WTC11 (cell line): Measurements from ENCODE around the gene AMER1. TPM values are rescaled to one million over a fixed set of nuclear protein-coding genes. Genes with fewer than 3 reads are reported as not detected.

Source experiments
- ATAC-seq: fragments of 200-7000 bp; cut with Tn5 transposase; 2 replicates; pipeline ENCODE4 v1.10.0; 2021; ENCODE audit warnings: mild to moderate bottlenecking, moderate library complexity
- CTCF ChIA-PET: fragments of 300-600 bp; sonication (Branson Sonifier 250); formaldehyde crosslinking; loops from one replicate; lab custom pipeline; 2021; ENCODE audit warnings: antibody characterized with exemption; lab: Charles Lee
- POLR2A ChIA-PET: fragments of 350-600 bp; sonication (Branson Sonifier 250); formaldehyde crosslinking; loops from one replicate; lab custom pipeline; 2021; ENCODE audit warnings: antibody characterized with exemption; lab: Charles Lee
- DNase-seq: peaks from one replicate; pipeline ENCODE4 v3.0.0; 2021; ENCODE audit warnings: low spot score
- H3K27ac Mint-ChIP-seq: 2 replicates; pipeline ENCODE4 v1.8.0; 2021; ENCODE audit warnings: mixed read lengths
- H3K27me3 Mint-ChIP-seq: 2 replicates; pipeline ENCODE4 v1.8.0; 2021; ENCODE audit warnings: low read depth, mild to moderate bottlenecking, moderate library complexity, mixed read lengths
- H3K36me3 Mint-ChIP-seq: 2 replicates; pipeline ENCODE4 v1.8.0; 2021; ENCODE audit warnings: mixed read lengths
- H3K4me1 Mint-ChIP-seq: 2 replicates; pipeline ENCODE4 v1.8.0; 2022; ENCODE audit warnings: mixed read lengths
- H3K4me3 Mint-ChIP-seq: 2 replicates; pipeline ENCODE4 v1.8.0; 2021; ENCODE audit warnings: mild to moderate bottlenecking, moderate library complexity, mixed read lengths
- H3K9me3 Mint-ChIP-seq: 2 replicates; pipeline ENCODE4 v1.8.0; 2021; ENCODE audit warnings: mixed read lengths
- ESRRA ChIP-seq: sonication (generic); formaldehyde crosslinking; IDR thresholded peaks from 2 replicates; pipeline ENCODE4 v1.8.1; 2022; ENCODE audit warnings: mild to moderate bottlenecking, missing genetic modification reagents, borderline replicate concordance
- FOXJ3 ChIP-seq: sonication (generic); formaldehyde crosslinking; IDR thresholded peaks from 2 replicates; pipeline ENCODE4 v1.9.0; 2021; ENCODE audit warnings: missing genetic modification reagents, mild to moderate bottlenecking, borderline replicate concordance
- GABPB1 ChIP-seq: sonication (generic); formaldehyde crosslinking; IDR thresholded peaks from 2 replicates; pipeline ENCODE4 v1.8.1; 2023; ENCODE audit warnings: mild to moderate bottlenecking, missing genetic modification reagents
- KAT7 ChIP-seq: sonication (generic); formaldehyde crosslinking; IDR thresholded peaks from 2 replicates; pipeline ENCODE4 v1.8.1; 2023; ENCODE audit warnings: missing genetic modification reagents, mild to moderate bottlenecking, borderline replicate concordance
- MXD4 ChIP-seq: fragments of 250-450 bp; sonication (Bioruptor Pico); IDR thresholded peaks from 2 replicates; pipeline ENCODE4 v1.8.0; 2021; ENCODE audit warnings: mild to moderate bottlenecking, moderate library complexity, borderline replicate concordance
- NFYB ChIP-seq: sonication (generic); formaldehyde crosslinking; conservative IDR thresholded peaks from 2 replicates; pipeline ENCODE4 v1.8.0; 2022; ENCODE audit warnings: low read depth, missing genetic modification reagents
- NR3C1 ChIP-seq: sonication (generic); formaldehyde crosslinking; conservative IDR thresholded peaks from 2 replicates; pipeline ENCODE4 v1.8.1; 2023; ENCODE audit warnings: low read depth, mild to moderate bottlenecking, missing genetic modification reagents
- RORB ChIP-seq: fragments of 250-450 bp; sonication (Bioruptor Pico); IDR thresholded peaks from 2 replicates; pipeline ENCODE4 v1.9.0; 2021; ENCODE audit warnings: mild to moderate bottlenecking
- SMAD4 ChIP-seq: sonication (generic); formaldehyde crosslinking; IDR thresholded peaks from 2 replicates; pipeline ENCODE4 v1.8.0; 2022; ENCODE audit warnings: mild to moderate bottlenecking, missing genetic modification reagents
- TEAD1 ChIP-seq: sonication (generic); formaldehyde crosslinking; IDR thresholded peaks from 2 replicates; pipeline ENCODE4 v1.8.0; 2022; ENCODE audit warnings: mild to moderate bottlenecking, missing genetic modification reagents
- ZNF121 ChIP-seq: sonication (generic); formaldehyde crosslinking; IDR thresholded peaks from 2 replicates; pipeline ENCODE4 v1.8.0; 2023; ENCODE audit warnings: missing genetic modification reagents
- ZNF138 ChIP-seq: sonication (generic); formaldehyde crosslinking; conservative IDR thresholded peaks from 2 replicates; pipeline ENCODE4 v1.8.1; 2022; ENCODE audit warnings: mild to moderate bottlenecking, moderate library complexity, missing genetic modification reagents
- ZNF263 ChIP-seq: sonication (generic); formaldehyde crosslinking; IDR thresholded peaks from 2 replicates; pipeline ENCODE4 v1.8.1; 2022; ENCODE audit warnings: low read depth, mild to moderate bottlenecking, moderate library complexity, missing genetic modification reagents
- ZNF423 ChIP-seq: fragments of 250-450 bp; sonication (Bioruptor Pico); IDR thresholded peaks from 2 replicates; pipeline ENCODE4 v2.1.2; 2022; ENCODE audit warnings: mild to moderate bottlenecking, moderate library complexity
- ZNF671 ChIP-seq: fragments of 250-450 bp; sonication (Bioruptor Pico); IDR thresholded peaks from 2 replicates; pipeline ENCODE4 v1.8.0; 2021; ENCODE audit warnings: mild to moderate bottlenecking
- total RNA-seq: library from RNA; stranded (reverse); gene quantifications from 3 replicates; pipeline ENCODE4 v1.2.3, GENCODE V29; 2021
- TF ChIP-seq, protein P1 (sequence below): sonication (generic); formaldehyde crosslinking; IDR thresholded peaks from 2 replicates; pipeline ENCODE4 v1.8.1; 2023; ENCODE audit warnings: mild to moderate bottlenecking, missing genetic modification reagents, moderate library complexity
- TF ChIP-seq, protein P2 (sequence below): sonication (generic); formaldehyde crosslinking; IDR thresholded peaks from 2 replicates; pipeline ENCODE4 v1.8.0; 2023; ENCODE audit warnings: missing genetic modification reagents, mild to moderate bottlenecking, borderline replicate concordance
- TF ChIP-seq, protein P3 (sequence below): fragments of 200-600 bp; IDR thresholded peaks from 2 replicates; pipeline ENCODE4 v1.8.0; 2022; ENCODE audit warnings: antibody characterized with exemption
- TF ChIP-seq, protein P4 (sequence below): sonication (generic); formaldehyde crosslinking; IDR thresholded peaks from 2 replicates; pipeline ENCODE4 v1.8.1; 2022; ENCODE audit warnings: missing genetic modification reagents, borderline replicate concordance
- TF ChIP-seq, protein P5 (sequence below): sonication (generic); formaldehyde crosslinking; IDR thresholded peaks from 2 replicates; pipeline ENCODE4 v1.8.0; 2022; ENCODE audit warnings: mild to moderate bottlenecking, missing genetic modification reagents

AMER1 gene
- total RNA-seq, 1 experiment from 2014 or later, result 9.9 TPM

DNA sequence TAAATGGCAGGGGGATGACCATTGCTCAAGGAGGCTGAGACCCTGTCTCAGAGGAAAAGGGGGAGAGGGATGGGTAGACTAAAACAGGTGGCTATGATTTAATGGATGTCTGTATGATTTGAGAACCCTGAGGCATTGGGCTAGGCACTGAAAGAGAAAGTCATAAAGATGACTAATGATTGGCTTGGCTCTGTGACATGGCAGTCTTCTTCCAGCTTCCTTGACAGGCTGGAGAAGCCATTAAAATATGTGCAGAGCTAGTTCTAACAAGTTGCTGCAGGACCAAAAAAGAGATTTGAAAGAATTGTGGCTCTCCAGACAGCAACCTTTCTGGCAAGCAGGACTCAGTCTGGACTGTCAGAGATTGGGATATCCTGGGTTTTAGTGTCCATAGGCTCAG is 53.6 kb downstream of the AMER1 start:
- ChIA-PET CTCF (interaction anchor here (1.0 to 2.4 kb wide), 3 partner anchors 53 to 418 kb away, joined by 3 to 11 read pairs (median 4); partner anchors contain the start of gene AMER1), POLR2A (no interaction called here)
- Mint-ChIP-seq H3K9me3 (peaks cover 52% of the 10 kb centered on the region), H3K36me3 (peaks cover 36% of the 10 kb centered on the region), H3K4me1 (peaks cover 26% of the 10 kb centered on the region), H3K4me3 (no peak overlapping the region), H3K27ac (no peak overlapping the region), H3K27me3 (0 out of 2 replicates have a peak, but pooled peaks cover 3% of the 10 kb centered on the region)
- no peak for DNase-seq
- no peak for TF ChIP-seq ZNF671
- TF ChIP-seq FOXJ3 (CRISPR knock-in tag), result no peak
- TF ChIP-seq, protein P1, sequence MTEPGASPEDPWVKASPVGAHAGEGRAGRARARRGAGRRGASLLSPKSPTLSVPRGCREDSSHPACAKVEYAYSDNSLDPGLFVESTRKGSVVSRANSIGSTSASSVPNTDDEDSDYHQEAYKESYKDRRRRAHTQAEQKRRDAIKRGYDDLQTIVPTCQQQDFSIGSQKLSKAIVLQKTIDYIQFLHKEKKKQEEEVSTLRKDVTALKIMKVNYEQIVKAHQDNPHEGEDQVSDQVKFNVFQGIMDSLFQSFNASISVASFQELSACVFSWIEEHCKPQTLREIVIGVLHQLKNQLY (CRISPR knock-in tag), result no peak
- TF ChIP-seq RORB (CRISPR knock-in tag), result no peak
- TF ChIP-seq TEAD1, result no peak
- no peak for TF ChIP-seq ZNF121 (CRISPR knock-in tag)
- TF ChIP-seq ZNF263 (CRISPR knock-in tag), result no peak
- no peak for TF ChIP-seq SMAD4
- no peak for ATAC-seq

DNA sequence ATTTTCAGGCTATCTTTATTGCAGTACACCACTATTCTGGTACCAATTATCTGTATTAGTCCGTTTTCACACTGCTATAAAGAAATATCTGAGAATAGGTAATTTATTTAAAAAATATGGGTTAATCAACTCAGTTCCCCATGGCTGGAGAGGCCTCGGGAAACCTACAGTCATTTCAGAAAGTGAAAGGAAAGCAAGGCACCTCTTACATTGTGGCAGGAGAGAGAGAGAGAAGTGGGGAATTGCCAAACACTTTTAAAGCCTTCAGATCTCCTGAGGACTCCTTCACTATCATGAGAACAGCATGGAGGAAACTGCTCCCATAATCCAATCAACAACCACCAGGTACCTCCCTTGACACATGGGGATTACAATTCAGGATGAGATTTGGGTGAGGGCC is 54.7 kb downstream of the AMER1 start:
- POLR2A ChIA-PET, result no interaction called here
- no peak overlapping the region for H3K4me3 Mint-ChIP-seq
- no peak overlapping the region for H3K27ac Mint-ChIP-seq
- TF ChIP-seq, protein P2, sequence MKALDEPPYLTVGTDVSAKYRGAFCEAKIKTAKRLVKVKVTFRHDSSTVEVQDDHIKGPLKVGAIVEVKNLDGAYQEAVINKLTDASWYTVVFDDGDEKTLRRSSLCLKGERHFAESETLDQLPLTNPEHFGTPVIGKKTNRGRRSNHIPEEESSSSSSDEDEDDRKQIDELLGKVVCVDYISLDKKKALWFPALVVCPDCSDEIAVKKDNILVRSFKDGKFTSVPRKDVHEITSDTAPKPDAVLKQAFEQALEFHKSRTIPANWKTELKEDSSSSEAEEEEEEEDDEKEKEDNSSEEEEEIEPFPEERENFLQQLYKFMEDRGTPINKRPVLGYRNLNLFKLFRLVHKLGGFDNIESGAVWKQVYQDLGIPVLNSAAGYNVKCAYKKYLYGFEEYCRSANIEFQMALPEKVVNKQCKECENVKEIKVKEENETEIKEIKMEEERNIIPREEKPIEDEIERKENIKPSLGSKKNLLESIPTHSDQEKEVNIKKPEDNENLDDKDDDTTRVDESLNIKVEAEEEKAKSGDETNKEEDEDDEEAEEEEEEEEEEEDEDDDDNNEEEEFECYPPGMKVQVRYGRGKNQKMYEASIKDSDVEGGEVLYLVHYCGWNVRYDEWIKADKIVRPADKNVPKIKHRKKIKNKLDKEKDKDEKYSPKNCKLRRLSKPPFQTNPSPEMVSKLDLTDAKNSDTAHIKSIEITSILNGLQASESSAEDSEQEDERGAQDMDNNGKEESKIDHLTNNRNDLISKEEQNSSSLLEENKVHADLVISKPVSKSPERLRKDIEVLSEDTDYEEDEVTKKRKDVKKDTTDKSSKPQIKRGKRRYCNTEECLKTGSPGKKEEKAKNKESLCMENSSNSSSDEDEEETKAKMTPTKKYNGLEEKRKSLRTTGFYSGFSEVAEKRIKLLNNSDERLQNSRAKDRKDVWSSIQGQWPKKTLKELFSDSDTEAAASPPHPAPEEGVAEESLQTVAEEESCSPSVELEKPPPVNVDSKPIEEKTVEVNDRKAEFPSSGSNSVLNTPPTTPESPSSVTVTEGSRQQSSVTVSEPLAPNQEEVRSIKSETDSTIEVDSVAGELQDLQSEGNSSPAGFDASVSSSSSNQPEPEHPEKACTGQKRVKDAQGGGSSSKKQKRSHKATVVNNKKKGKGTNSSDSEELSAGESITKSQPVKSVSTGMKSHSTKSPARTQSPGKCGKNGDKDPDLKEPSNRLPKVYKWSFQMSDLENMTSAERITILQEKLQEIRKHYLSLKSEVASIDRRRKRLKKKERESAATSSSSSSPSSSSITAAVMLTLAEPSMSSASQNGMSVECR (CRISPR knock-in tag), result no peak
- TF ChIP-seq NR3C1 (CRISPR knock-in tag), result no peak
- no peak for TF ChIP-seq NFYB (CRISPR knock-in tag)
- TF ChIP-seq ESRRA (CRISPR knock-in tag), result no peak
- TF ChIP-seq GABPB1, result no peak
- TF ChIP-seq, protein P3, sequence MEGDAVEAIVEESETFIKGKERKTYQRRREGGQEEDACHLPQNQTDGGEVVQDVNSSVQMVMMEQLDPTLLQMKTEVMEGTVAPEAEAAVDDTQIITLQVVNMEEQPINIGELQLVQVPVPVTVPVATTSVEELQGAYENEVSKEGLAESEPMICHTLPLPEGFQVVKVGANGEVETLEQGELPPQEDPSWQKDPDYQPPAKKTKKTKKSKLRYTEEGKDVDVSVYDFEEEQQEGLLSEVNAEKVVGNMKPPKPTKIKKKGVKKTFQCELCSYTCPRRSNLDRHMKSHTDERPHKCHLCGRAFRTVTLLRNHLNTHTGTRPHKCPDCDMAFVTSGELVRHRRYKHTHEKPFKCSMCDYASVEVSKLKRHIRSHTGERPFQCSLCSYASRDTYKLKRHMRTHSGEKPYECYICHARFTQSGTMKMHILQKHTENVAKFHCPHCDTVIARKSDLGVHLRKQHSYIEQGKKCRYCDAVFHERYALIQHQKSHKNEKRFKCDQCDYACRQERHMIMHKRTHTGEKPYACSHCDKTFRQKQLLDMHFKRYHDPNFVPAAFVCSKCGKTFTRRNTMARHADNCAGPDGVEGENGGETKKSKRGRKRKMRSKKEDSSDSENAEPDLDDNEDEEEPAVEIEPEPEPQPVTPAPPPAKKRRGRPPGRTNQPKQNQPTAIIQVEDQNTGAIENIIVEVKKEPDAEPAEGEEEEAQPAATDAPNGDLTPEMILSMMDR, result no peak
- TF ChIP-seq, protein P4, sequence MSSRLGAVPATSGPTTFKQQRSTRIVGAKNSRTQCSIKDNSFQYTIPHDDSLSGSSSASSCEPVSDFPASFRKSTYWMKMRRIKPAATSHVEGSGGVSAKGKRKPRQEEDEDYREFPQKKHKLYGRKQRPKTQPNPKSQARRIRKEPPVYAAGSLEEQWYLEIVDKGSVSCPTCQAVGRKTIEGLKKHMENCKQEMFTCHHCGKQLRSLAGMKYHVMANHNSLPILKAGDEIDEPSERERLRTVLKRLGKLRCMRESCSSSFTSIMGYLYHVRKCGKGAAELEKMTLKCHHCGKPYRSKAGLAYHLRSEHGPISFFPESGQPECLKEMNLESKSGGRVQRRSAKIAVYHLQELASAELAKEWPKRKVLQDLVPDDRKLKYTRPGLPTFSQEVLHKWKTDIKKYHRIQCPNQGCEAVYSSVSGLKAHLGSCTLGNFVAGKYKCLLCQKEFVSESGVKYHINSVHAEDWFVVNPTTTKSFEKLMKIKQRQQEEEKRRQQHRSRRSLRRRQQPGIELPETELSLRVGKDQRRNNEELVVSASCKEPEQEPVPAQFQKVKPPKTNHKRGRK (CRISPR knock-in tag), result no peak
- no peak for TF ChIP-seq KAT7 (CRISPR knock-in tag)
- TF ChIP-seq ZNF671, result no peak
- no peak for TF ChIP-seq ZNF138
- TF ChIP-seq, protein P5, sequence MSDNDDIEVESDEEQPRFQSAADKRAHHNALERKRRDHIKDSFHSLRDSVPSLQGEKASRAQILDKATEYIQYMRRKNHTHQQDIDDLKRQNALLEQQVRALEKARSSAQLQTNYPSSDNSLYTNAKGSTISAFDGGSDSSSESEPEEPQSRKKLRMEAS (CRISPR knock-in tag), result no peak
- TF ChIP-seq ZNF423 (CRISPR knock-in tag), result no peak
- no peak for TF ChIP-seq MXD4 (CRISPR knock-in tag)
- DNase-seq, result no peak
- peaks cover 26% of the 10 kb centered on the region for H3K4me1 Mint-ChIP-seq
- H3K9me3 Mint-ChIP-seq, result peaks cover 49% of the 10 kb centered on the region
- H3K27me3 Mint-ChIP-seq, result 0 out of 2 replicates have a peak, but pooled peaks cover 3% of the 10 kb centered on the region
- ATAC-seq, result no peak
- CTCF ChIA-PET, result no interaction called here
- H3K36me3 Mint-ChIP-seq, result peaks cover 34% of the 10 kb centered on the region

Other genes with a start within 250 kb of the AMER1 start
- gene ASB12, start 24.9 kb upstream of the AMER1 start, total RNA-seq, result 0.60 to 1.4 TPM (median 0.80 TPM) in 3 replicates
- gene MTMR8, start 189.7 kb upstream of the AMER1 start, total RNA-seq, result 3.8 to 7.1 TPM (median 6.1 TPM) in 3 replicates